MM.1S (cell line): Measurements from ENCODE around the gene BCOR.

Source experiments
- CTCF ChIP-seq: fragments of 300-600 bp; sonication (generic); IDR thresholded peaks from 2 replicates; pipeline ENCODE4 v1.5.1; 2016; ENCODE audit warnings: antibody characterized with exemption, low read length, mixed read lengths
- EZH2 ChIP-seq: fragments of 300-600 bp; sonication (generic); optimal IDR thresholded peaks from 2 replicates; pipeline ENCODE3; 2017; ENCODE audit warnings: low read depth, mild to moderate bottlenecking, antibody characterized with exemption, low read length, mixed read lengths
- EZH2phosphoT487 ChIP-seq: fragments of 300-600 bp; sonication (generic); IDR thresholded peaks from 2 replicates; pipeline ENCODE4 v1.6.1; 2018; ENCODE audit warnings: antibody characterized with exemption, low read length

GRCh38 chrX:40122487-40122886, 24.7 kb upstream of the BCOR start:
- TF ChIP-seq EZH2 (no peak), EZH2phosphoT487 (no peak), CTCF (no peak)
